ENCODE measurements around the gene LIPG.
"Not testable (repeated sequence)": the region's sequence is repeated elsewhere in the genome, so short reads cannot be mapped to it uniquely, and the experiment has no call there.

Gene LIPG

GRCh38 chr18:49561289-49562193, at the start of gene LIPG:
Gene LIPG (plus strand): TSS chr18:49562057. CDS start chr18:49562309, 252 bp downstream.
- no peak for DNase-seq

GRCh38 chr18:49512876-49513275, 49.0 kb upstream of the LIPG start:
- DNase-seq: not testable (repeated sequence)

- DNase-seq: no peak
These were observed 47.3 kb upstream of the LIPG start for GRCh38 chr18:49514577-49514976.

GRCh38 chr18:49515003-49515402, 46.9 kb upstream of the LIPG start:
- DNase-seq: not testable (repeated sequence)

- DNase-seq: no peak
These were observed 46.3 kb upstream of the LIPG start for GRCh38 chr18:49515516-49515915.

GRCh38 chr18:49517483-49517882, 44.4 kb upstream of the LIPG start:
- DNase-seq: no peak

- no peak for DNase-seq
These were observed 42.5 kb upstream of the LIPG start for GRCh38 chr18:49519101-49519971.

GRCh38 chr18:49520661-49521145, 41.2 kb upstream of the LIPG start:
- DNase-seq: no peak

GRCh38 chr18:49521216-49521835, 40.5 kb upstream of the LIPG start:
- no peak for DNase-seq

- DNase-seq: not testable (repeated sequence)
These were observed 38.2 kb upstream of the LIPG start for GRCh38 chr18:49523580-49524093.

- no peak for DNase-seq
These were observed 37.5 kb upstream of the LIPG start for GRCh38 chr18:49524349-49524748.

- no peak for DNase-seq
These were observed 36.9 kb upstream of the LIPG start for GRCh38 chr18:49524951-49525350.

- no peak for DNase-seq
These were observed 35.9 kb upstream of the LIPG start for GRCh38 chr18:49525981-49526380.

GRCh38 chr18:49527631-49528327, 34.1 kb upstream of the LIPG start:
- DNase-seq: no peak

GRCh38 chr18:49529596-49529995, 32.3 kb upstream of the LIPG start:
- DNase-seq: no peak

- no peak for DNase-seq
These were observed 30.1 kb upstream of the LIPG start for GRCh38 chr18:49531678-49532153.

- DNase-seq: no peak
These were observed 26.8 kb upstream of the LIPG start for GRCh38 chr18:49534846-49535601.

GRCh38 chr18:49537232-49537896, 24.5 kb upstream of the LIPG start:
- DNase-seq: no peak

- no peak for DNase-seq
These were observed 17.5 kb upstream of the LIPG start for GRCh38 chr18:49544362-49544761.

GRCh38 chr18:49546278-49546677, 15.6 kb upstream of the LIPG start:
- no peak for DNase-seq
